Measurements from ENCODE around the gene RERG.

- TF ChIP-seq POLR2A (IDR thresholded peaks at IDR 0.05; ENCODE audit: low read depth, low read length): no peak
- TF ChIP-seq CTCF (IDR thresholded peaks at IDR 0.05; ENCODE audit: extremely low read depth in 1 of 2, insufficient read depth in 1 of 2, low read depth in 1 of 2, low read length in 2 of 2): no peak
- no peak for TF ChIP-seq POLR2AphosphoS5 (IDR thresholded peaks at IDR 0.05; ENCODE audit: insufficient read depth, low read depth, low read length)
- no peak for TF ChIP-seq EZH2 (IDR thresholded peaks at IDR 0.05; ENCODE audit: borderline replicate concordance, low read depth, low read length, severe bottlenecking)
- TF ChIP-seq MAX (IDR thresholded peaks at IDR 0.05; ENCODE audit: insufficient read depth, insufficient read length): no peak
- TF ChIP-seq MYC (IDR thresholded peaks at IDR 0.05; ENCODE audit: low read depth, low read length): no peak
- no peak for TF ChIP-seq FOS (IDR thresholded peaks at IDR 0.05; ENCODE audit: borderline replicate concordance, insufficient read depth, low read length)
- TF ChIP-seq GATA2 (IDR thresholded peaks at IDR 0.05; ENCODE audit: insufficient read depth, insufficient read length, low read depth, low read length): no peak
These were observed 6.2 kb downstream of the RERG start for GRCh38 chr12:15214851-15215601.
